NCI-H128 (cell line): ENCODE results near the gene PKIG.
A peak's percentile ranks its signal among the peaks of the same experiment; 100 is the strongest.
"Not testable (repeated sequence)": the region's sequence is repeated elsewhere in the genome, so short reads cannot be mapped to it uniquely, and the experiment has no call there.

Experiments used
- DNase-seq: peaks from one replicate; lab custom pipeline; 2025; ENCODE audit not compliant: unreplicated experiment; lab: John Stamatoyannopoulos, UW

Gene PKIG

DNA sequence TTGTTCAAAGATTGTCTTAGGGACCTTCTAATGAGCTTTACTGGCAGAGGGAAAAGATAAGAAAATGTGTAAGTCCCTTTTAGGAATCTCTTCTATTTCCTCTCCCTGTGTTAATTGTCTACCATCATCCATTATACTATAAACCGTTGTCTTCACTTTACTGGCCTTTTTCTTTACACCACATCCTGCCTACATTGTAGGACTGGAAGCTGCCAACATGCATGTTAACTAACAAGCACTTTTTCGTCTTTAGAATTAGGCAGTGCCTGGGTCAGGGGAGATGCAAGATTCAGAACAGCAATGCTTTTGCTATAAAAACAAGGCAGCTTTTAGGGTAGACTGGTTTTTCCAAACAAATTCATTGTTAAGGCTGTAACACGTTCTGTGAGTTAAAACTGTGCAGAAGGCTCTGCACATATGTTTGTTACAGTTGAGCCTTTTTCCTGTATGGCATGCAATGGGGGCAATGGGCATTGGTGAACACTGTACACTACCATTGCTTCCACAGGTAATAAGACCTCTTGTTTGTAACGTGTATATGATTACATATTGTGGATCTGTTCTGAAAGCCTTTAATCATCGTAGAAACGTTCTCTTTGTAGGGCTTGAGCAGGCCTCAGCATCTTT is 10.9 kb upstream of the PKIG start:
- no peak for DNase-seq

DNA sequence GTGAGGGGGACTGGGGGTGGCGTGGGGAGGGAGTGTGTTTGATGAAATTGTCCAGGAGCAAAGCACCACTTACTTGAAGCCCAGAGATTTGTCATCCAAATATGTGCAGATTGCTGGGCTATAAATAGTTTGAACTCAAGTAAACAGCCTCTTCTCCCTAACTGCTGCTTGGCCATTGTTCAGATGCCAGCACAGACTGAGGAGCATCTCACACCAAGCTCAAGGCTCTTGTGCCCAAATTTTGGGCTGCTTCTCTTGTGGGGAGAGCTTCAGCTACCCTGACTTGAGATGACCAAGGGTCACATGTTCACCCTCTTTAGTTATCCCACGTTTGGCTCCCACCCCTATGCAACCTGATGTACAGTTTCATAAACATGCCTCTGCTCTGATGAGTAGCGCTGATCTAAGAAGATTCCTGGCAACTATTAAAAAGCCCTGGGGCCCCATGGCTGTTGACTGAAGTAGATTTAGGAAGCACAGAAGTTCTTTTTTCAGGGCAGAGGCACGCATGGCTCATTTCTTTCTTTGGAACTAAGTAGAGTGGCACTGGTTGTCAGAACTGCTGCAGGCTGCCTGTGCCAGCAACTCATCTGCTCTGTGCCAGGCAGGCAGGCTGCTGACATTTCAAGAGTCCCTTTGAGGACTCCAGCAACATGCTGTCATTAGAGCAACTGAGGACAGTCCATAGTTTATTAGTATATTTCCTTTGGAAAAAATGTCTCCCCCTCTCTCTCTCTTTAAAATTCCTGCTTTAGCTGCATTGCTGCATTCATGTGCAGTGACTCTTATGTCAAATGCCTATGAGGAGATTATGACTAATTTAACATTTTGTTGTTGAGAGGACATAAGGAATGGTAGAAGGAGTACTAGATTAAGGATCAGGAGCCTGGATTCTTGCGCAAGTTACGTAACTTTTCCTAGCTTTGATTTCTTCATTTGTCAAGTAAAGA is 9.6 kb upstream of the PKIG start:
- DNase-seq: no peak

DNA sequence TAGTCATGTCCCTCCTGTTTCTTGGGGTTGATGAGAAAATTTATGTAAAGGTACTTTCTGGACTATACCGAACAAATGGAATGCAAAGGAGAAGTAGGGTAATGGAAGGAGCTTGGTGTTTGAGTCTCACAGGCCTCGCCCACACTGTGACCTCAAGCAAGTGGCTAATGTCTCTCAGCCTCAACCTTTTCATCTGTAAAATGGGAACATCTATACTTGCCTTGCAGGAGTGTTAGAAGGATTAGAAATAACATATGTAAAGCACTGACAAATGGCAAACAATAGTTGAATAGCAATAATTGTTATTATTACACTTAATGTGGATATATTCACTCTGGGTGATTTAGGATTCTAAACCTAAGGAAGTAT is 8.9 kb upstream of the PKIG start:
- no peak for DNase-seq

DNA sequence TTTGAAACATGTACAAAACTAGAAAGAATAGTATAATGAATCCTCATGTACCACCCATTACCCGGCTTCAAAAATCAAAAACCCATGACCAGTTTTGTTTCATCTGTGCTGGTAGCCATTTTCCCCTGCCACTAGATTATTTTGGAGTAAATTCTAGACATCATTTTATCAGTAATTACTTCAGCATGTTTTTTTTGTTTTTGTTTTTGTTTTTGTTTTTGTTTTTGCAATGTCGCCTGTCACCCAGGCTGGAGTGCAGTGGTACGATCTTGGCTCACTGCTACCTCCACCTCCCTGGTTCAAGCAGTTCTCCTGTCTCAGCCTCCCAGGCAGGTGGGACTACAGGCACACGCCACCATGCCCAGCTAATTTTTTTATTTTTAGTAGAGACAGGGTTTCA is 8.0 kb upstream of the PKIG start:
- no peak for DNase-seq

DNA sequence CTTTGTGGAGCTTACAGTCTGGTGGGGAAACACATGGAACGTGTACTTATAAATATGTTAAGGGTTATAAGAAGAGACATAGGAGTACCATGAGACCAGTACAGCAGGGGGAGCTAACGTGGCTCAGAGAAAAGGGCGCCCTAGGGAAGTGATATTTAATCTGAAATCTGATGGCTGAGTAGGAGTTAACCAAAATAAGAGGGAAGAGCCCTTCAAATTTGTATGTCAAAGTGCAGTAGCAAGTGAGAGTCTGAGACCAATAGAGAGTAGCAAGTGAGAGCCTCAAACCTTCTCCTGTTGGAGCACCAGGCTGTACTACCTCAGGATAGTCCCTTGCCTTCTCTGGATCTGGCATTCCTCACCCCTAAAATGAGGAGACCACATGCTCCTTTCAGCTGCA is 6.1 kb upstream of the PKIG start:
- no peak for DNase-seq

DNA sequence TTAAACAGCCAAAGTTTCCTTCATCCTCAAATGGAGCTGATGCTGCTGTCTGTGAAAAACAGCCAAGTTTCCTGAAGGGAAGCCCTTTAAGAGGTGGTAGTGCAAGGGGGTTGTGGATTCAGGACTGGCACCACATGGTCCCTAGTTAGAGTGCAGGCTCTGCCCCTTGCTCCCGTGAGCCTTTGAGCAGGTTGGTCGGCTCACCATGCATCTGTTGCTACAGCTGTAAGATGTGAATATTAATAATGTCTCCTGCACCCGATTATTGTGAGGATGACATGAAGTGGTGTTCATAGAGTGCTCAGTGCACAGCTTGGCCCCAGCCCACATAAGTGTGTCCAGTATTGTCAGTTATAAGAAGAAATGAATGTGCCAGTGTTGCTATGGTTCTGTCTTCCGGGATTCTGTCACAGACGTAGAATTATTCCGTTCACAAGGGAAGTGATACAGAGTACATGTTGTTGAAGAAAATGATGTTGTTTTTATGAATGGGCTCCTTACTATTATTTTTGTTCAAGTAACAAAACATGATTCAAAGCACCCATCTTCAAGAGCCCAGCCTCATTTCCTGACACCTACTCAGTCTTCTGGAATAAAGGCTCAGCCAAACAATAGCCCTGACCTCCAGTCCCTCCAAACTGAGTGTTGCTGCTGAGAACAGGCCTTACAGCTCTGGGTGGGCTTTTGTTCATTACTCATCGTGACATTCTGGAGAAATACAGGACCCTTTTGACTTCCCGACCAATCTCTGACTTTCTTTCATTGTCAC is 2.9 kb upstream of the PKIG start:
- DNase-seq: no peak

DNA sequence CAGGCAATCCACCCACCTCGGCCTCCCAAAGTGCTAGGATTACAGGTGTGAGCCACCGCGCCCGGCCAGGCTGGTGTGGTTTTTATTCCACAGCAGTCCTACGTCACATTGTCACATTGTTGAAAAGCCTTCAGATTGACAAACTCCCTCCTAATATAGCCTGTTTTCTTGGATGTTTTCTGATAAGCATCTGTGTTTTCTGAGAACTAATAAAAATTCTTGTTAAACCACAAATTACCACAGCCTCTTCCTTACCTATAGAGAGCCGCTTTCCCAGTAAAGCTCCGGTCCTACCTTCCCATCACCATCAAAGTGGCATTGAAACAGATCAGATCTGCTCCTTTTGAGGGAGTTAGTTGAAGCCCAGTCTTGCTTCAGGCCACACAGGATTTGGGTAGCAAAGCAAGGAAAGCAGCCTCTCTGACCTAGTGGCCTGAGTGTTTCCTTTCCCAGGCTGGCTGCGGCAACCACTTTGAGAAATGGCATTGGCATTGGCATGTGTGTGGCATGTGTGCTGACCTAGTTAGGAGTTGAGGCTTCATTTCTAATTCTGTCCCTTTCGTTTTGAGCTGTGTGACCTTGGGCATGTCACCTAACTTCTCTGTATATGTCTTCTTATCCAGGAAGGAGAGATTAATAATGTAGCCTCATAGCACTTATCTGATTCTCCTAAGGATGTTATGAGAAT is 1.7 kb upstream of the PKIG start:
- DNase-seq: no peak

DNA sequence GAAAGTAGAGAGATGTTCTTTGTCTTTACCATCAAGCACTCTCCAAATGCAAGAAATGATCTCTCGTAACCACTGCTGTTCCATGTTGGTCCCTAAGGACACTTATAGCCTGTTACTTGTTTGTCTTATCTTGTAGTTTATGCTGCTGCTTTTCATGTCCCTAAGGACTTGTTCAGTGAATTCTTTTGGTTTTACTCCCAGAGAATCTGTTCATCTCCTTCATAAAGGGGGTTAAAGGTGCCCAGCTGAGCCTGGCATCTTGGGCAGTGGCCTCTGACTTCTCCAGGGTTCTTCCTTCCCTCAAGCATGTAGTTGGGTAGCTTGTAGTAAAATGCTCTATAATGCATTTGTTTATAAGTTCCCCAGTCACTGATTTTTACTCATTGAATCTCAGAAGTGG is 864 bp upstream of the PKIG start:
- no peak for DNase-seq

DNA sequence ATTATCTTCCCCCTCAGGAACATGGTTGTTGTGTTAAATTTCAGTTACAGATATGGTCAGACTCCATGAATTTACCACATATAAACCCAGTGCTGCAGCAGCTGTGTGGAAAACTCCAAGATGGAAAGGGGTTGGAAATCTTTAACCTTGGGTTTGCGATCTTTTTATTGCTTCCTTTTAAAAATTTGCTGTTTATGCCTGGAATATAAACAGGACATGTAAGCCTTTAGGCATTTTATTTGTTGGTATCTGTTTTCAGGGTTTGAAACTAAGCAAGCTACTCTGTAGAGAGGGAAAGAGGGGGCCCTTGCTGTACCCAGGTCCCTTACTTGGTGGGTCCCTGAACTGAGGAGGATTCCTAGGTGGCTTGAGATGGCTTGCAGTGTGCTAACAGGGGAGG is 778 bp downstream of the PKIG start:
- no peak for DNase-seq

DNA sequence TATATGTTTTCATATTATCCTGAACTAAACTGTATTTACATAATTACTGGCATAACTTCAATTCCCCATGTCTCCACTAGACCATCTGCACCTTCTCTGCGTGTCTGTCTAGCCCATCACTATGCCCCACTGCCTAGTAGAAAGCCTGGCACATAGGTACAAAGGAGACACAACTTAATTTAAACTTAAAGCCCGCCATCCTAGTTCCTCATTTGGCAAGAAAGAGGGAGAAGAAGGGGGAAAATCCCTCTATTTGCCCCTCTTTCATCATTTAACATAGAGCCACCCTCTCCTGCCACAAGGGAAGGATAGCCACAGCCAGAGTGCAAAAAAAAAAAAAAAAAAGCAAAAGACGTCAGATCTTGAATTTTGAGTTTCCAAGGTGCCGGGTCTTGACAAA is 1.8 kb downstream of the PKIG start:
- DNase-seq: no peak

DNA sequence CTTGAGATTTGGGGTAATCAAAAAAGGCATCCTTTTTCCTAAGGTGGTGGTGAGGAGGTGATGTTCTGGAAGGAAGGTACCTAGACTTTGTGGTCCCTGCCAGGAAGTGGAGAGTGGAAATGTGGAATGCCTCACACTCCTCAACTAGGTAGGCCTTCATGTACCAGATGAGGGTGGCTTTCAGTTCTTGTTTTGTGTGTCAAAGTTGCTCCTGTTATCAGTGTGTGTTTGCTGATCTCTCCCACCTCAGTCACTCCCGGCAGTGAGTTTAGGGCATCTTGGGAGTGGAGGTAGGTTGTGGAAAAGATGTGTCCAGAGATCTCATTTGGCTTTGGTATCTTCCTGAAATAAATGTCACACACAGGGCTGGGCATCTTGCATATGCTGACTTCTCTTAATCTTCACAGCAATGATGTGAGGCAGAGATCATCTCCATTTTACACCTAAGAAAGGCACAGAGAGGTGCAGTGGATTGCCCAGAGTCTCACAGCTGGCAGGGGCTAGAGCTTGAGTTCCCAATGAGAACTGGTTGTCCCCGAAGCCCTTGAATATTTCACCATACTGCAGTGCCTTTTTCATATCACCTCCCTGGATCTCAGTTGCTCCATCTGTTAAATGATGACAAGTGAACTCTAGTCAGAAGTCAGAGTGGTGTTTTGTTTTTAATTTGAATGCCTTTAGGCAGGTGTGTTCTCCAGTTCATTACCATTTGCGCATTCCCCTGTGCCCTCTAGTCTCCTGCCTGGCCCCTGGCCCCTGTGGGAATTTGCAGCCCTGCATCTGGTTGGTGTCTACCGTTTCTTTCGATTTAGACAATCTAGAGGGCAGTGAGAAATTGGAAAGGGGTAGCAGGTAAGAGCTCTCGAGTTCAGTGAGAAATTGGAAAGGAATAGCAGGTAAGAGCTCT is 2.9 kb downstream of the PKIG start:
- no peak for DNase-seq

DNA sequence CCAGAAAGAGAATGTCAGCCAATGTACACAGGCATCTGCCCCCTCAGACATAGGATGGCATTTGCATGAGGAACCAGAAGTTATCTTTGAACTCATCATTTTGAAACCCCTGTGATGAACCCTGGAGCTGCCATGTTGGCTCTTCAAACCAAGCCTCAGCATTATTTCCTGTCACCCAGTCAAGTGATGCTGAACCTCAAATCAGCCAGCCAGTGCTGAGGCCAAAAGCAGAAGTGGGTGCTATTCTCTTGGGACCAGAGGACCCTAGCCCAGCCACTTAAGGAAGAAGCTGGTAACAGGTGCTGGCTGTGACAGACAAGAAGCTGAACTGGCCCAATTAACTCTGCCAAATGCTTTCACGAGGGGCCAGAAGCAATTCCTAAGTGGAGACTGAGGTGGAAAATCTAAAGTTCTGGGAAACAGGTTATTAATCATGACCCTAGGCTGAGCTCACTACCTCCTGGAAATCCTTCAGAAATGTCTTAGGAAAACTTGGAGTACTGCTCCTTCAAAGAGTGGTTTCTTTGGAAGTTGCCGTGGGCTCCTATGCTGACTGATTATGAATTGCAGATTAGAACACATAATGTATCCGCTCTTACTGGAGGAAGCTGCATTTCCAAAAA is 4.0 kb downstream of the PKIG start:
- no peak for DNase-seq

DNA sequence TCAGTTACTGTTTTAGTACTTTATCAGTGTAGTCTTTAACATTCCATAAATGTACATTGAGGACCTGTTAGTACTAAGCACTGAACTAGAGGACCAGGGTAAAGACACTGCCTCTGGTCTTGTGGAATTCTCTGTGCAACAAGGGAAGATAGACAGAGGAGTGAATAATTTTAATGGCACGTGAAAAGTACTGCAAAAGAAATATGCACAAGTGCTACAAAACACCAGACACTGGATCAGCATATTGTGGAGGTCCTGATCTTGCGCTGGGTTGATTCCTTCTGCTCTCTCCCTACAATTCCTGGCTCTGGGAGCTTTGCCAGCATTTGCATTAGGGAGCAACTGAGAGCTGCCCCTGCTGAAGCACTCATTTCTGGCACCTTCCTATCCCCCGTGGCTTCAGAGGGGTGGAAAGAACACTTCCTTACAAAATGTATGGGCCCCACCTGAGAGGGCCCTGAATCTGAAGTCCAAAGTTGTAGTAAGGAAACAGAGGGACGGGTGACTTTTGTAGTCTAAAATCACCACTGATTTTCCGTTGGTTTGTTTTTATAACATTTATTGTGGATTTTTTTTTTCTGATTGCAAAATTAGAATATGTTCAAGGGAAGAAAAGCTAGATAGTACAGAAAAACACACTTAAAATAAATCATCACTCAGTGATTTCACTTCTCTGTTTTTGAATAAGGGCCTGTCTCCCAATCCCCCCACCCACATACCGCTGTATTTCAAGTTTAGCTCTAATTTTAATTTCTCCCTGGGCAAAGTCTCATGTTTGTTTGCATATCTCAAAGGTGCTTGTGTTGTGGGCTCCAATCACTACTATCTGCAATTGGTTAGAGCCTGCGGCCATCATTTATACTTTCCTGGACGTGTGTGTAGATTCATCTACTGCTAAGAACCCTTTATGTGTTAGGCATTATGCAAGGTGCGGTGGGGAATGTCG is 4.9 kb downstream of the PKIG start:
- DNase-seq: peak; percentile 73

DNA sequence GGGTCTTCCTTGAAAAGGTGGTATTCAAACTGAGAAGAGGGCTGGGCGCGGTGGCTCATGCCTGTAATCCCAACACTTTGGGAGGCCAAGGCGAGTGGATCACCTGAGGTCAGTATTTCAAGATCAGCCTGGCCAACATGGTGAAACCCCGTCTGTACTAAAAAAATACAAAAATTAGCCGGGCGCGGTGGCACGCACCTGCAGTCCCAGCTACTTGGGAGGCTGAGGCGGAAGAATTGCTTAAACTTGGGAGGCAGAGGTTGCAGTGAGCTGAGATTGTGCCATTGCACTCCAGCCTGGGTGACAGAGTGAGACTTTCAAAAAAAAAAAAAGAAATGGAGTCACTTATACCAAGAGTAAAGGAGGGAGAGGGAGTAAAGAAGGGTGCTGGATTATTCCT is 5.9 kb downstream of the PKIG start:
- DNase-seq: not testable (repeated sequence)

DNA sequence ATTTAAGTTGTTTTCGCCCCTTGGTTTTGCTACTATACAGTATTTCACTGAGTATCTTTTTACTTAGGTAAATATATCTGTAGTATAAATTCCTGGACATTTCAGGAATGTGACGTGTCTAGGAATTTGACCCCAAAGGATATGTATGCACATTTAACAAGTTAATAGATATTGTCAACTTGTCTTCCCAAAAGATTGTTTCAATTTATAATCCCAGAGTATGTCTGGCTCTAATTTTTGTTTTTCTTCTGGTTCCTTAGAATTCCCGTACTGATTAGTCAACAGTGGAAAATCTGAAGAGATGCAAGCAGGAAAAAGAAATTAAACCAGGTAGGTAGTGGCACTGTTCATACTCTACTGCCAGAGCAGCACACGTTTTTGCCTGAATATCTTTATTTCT is 7.2 kb downstream of the PKIG start:
- no peak for DNase-seq

DNA sequence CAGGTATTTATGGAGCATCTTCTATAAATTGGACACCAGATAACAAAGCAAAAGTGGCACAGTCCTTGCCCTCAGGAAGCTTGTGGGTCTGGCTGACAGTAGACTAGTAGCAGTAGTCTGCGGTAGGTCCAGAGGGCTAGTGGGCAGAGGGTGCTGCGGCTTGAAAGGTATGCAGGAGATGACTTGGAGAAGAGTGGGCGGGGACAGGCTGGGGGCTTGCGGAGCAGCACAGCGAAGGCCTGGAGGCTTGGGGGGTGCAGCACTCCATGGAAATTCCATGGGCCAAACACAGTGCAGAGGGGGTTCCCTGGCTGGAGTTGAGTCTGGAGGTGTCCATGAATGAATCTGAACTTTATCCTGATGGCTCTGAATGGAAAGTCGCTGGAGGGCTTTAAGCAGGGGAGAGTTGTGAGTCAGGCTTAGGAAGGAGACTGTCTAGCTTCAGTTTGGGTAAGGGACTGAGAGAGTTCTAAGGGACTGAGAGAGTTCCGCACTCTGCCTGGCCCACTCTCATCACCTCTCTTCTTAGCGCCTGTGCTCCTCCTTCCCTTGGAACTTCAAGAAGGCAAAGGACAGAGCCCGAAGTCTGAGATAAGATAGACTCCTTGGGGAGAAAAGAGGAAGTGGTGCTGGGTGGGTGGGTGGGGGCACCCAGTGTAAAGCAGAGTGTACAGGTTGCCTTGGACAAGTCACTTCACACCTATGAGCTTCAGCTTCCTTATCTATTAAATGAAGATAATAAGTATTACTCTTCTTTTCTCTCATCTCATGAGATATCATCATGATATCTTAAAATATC is 8.8 kb downstream of the PKIG start:
- DNase-seq: no peak

DNA sequence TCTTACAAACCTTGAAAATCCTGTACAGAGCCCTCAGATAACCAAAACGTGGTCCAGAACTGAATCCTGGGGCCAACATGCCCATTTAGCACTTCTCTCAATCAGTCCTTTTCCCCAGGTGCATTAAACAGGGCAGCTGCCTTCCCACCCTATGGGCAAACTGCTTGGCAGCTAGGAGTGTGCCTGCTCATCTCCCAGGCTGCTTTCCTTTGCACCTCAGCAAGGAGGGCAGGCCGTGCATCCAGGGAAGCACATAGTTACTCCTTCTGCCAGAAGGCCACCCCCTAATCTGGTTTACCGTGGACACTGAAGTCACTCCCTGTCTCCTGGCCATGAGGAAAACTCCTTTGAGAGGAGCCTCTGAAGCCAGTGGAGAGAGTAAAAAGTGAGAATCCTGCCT is 10.0 kb downstream of the PKIG start:
- DNase-seq: no peak

DNA sequence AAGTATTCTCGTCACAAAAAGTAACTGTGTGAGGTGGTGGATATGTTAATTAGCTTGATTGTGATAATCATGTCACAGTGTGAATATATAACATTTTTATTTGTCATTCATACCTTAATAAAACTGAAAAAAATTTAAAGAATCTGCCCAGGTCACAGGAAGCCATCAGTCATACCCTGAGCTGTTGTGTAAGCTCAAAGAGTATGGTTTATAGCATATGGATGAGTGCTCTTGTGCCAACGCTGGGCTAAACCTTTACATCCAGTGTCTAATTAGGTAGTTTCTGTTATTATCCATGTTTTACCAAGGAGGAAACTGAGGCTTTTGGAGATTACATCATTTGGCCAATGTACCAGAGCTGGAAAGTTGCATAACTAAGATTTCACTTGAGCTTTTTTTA is 11.4 kb downstream of the PKIG start:
- no peak for DNase-seq
